HG03565 (cell line): Measurements from ENCODE around the gene BCL2L15.
"Not testable (repeated sequence)": the region's sequence is repeated elsewhere in the genome, so short reads cannot be mapped to it uniquely, and the experiment has no call there.

Experiments
- ATAC-seq: cut with Tn5 transposase; IDR thresholded peaks from one replicate; pipeline ENCODE4 v1.9.1; 2021; ENCODE audit warnings: mild to moderate bottlenecking, moderate library complexity; ENCODE audit not compliant: unreplicated experiment

BCL2L15 gene

DNA sequence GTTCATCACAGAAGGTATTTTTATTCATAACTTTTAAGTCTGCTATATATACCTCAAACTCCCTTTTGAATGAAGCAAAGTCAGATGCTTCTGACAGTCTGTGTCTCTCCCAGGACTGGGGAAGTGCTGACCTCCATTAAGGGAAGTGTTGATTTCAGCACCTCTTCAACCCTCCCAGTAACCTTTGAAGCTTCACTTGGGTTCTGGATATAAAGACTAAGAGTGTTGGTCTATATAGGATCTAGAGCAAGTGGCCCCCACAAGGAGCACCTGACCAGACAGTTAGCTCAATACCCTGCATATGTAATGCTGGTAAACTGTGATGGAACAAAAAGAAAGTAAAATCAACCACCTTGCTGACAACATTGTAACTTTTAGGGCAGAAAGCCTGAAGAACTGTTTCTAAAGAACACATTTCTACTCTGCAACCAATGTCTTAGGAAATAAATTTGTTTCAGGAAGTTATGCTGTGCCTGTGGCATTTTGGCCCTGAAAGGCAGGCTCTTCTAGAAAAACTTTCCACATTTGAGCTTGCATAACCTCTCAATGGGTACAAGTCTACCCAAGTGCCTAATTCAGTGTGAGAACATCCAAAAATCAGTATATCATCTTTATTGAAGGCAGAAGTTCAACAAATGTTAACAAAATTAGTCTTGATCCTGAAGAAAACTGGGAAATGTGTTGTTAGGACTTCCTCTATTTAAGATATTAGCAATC lies 15.0 kb downstream of the BCL2L15 start:
- ATAC-seq: no peak

GRCh38 chr1:113871597-113872113 lies 15.7 kb downstream of the BCL2L15 start, which contains the start of gene PTPN22:
Gene PTPN22, minus strand, starts transcription at chr1:113871712.
- ATAC-seq: peak; percentile 90

DNA sequence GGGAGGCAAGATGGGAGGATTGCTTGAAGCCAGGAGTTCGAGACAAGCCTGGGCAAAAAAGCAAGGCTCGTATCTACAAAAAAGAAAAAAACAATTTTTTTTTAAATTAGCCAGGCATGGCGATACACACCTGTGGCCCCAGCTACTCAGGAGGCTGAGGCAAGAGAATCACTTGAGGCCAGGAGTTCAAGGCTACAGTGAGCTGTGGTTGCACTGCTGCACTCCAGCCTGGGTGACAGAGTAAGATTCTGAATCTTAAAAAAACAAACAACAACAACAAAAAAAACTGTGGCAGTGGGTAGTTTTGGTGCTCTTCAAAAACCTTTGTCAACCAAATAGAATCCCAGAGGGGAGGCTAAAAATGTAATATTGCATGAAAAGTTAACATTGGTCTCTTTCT lies 16.6 kb downstream of the BCL2L15 start:
- no peak for ATAC-seq

DNA sequence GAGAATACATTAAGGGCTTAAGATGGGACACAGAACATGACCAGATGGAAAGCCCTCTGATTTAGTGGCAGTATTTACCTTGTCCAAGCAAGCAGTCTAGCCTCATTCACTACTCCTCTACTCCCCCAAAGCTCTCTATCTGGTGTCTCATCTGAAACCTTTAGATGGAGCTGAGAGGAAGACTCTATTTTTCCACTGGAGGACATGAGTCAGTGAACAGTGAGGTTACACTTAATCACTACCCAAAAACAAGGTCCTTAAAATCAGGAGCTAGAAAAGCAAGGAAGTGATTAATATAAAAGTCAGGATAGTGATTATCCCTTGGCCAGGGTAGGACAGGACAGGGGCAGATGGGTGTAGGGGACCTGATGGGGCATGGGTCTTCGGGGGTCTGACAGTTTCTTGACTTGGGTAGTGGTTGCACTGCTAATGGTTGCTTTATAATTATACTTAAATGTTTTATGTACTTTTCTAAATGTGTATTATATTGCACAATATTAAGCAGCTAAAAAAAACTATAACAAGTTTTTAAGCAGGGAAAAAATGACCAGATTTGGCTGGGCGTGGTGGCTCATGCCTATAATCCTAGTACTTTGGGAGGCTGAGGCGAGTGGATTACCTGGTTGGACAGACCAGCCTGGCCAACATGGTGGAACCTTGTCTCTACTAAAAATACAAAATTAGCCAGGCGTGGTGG lies 18.8 kb downstream of the BCL2L15 start:
- ATAC-seq: no peak

DNA sequence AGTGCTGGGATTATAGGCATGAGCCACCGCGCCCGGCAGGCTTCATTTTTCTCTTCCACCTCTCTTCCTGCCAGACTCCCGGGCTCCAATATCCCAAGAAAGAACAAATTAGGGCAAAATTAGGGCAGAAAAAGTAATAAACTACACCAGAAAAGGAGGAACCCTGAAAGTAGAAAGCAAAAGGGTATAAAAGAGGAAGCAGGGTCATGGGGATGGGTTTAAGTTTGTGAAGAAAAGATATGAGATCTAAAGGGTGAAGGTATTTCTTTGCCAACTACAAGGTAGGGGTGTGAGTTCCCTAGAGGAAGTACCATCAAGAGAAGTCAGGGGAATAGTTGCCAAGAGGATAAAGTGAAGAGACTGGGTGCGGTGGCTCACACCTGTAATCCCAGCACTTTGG lies 25.7 kb downstream of the BCL2L15 start:
- no peak for ATAC-seq

- ATAC-seq: no peak
These were observed 26.5 kb downstream of the BCL2L15 start for GRCh38 chr1:113860891-113861290.

DNA sequence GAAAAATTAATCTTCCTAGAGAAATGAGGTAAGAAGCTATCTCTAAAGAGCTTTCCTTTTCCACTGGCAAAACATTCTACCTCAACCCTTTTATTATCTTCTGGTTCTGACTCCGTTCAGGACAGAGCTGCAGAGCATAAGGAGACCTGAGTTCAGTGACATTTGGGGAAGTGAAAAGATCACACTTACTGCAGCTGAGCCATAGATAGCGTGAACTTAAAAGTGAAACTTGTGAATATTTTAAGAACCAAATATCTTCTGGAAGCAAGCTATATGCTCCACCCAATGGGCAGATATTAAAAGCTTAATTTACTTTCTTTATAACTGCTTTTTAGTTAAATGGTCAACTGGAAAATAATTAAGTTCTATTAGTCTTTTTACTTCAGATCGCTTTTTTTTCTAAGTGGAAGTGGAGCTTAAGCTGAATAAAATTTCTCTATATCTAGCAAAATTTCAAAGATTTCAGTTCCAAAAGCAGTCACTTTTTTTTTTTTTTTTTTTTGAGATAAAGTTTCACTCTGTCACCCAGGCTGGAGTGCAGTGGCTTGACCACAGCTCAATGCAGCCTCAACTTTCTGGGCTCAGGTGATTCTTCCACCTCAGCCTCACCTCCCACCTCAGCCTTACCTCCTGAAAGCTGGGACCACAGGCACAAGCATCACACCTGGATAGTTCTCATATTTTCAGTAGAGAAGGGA lies 27.8 kb downstream of the BCL2L15 start:
- ATAC-seq: peak; percentile 84

GRCh38 chr1:113858982-113859381 lies 28.4 kb downstream of the BCL2L15 start:
- ATAC-seq: no peak

GRCh38 chr1:113858418-113858817 lies 29.0 kb downstream of the BCL2L15 start:
- ATAC-seq: no peak

DNA sequence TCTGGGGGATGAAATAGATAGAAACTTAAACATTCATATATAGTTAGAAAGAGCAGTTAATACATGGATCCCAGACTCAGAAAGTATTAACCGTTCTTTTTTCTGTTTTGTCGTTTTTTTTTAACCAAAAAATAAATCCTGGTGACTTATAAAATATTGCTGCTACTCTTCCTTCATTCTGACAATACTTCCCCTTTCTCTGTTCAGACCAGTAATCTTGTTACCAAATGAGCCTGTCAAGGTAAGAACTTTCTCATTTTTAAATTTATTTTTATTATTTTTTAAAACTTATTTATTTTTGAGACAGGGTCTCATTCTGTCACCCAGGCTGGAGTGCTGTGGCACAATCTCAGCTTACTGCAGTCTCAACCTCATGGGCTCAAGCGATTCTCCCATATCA lies 29.6 kb downstream of the BCL2L15 start:
- ATAC-seq: no peak

- ATAC-seq: no peak
These were observed 31.0 kb downstream of the BCL2L15 start for GRCh38 chr1:113856401-113856790.

- ATAC-seq: no peak
These were observed 31.6 kb downstream of the BCL2L15 start for GRCh38 chr1:113855630-113856400.

DNA sequence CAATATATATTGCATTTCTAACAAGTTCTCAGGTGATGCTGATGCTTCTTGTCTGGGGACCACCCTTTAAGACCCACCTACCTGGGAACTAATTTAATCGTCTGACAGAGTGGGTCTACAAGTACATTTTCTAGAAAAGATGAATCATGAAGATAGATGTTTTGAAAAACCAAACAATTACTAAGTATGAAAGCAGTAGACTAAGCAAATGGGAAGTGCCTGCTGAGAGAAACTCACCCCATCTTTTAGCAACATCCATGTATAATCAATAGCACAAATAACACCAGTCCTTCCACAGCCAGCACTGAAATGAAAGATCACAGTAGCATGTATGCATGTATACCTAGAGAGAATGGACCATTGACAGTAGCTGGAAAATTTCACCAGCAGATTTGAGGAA lies 33.1 kb downstream of the BCL2L15 start:
- ATAC-seq: no peak

DNA sequence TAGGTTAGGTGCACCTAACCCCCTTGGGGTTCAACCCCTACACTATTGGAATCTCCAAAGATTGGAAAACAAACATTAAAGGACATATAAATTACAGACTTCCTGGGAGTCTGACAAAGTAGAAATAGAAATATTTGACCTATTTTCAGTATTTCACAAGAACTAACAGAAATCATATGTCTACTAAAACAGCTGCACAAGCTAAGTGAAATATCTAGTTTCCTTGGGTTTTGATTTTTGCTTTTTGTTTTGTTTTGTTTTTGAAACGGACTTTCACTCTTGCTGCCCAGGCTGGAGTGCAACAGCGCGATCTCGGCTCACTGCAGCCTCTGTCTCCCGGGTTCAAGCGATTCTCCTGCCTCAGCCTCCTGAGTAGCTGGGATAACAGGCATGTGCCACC lies 34.7 kb downstream of the BCL2L15 start:
- ATAC-seq: not testable (repeated sequence)

DNA sequence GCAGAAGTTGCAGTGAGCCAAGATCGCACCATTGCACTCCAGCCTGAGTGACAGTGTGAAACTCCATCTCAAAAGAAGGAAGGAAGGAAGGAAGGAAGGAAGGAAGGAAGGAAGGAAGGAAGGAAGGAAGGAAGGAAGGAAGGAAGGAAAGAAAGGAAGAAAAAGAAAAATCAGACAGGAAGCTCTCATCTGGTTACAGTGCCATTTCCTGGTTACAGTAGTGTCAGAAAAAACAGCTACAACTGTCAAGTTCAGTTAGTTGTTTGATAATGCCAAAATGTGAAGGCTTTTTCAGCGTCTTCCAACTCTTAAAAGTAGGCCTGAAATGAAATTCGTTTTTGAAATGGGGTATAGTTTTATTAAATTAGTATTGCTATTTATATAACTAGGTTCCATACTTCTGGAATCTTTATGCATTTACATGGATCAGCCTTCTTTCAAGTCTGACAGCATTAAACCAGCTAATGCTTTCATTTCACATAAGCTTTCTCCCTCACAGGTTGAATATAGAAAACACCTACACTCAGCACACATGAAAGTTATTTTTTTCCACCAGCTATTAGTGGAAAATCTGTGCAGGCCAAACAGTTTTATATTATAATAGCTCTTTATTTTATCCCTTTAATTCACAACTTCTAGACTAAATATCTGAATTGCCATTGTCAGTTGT lies 37.1 kb downstream of the BCL2L15 start:
- no peak for ATAC-seq

DNA sequence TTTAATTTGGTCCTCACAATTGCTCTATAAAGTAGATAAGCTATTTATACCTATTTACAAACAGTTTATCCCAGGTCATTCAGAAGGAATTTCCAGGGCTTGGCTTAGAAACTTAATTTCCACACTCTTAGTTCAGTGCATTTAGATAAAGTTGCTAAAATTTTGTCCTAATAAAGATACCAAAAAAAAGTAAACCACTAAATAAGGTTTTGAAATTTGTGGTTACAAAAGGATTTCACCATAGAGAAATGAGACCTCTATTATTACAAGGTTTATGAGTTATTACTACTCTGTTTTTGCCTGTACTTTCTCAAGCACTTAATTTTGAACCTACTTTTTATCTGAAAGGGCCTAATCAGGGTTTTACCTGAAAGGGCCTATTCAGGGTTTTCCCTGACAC lies 38.3 kb downstream of the BCL2L15 start:
- ATAC-seq: no peak

- ATAC-seq: no peak
These were observed 40.9 kb downstream of the BCL2L15 start for GRCh38 chr1:113846391-113847035.

DNA sequence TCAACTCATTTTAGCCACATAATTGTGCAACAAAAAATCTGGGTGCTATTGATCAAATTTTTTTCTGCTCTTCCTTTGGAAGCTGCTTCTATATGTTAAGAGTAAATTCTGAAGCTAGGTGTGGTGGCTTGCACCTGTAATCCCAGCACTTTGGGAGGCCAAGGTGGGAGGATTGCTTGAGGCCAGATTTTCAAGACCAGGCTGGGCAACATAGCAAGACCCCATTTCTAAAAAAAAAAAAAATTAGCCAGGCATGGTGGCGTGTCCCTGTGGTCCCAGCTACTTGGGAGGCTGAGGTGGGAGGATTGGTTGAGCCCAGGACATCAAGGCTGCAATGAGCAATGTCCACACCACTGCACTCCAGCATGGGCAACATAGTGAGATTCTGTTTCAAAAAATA lies 50.8 kb downstream of the BCL2L15 start:
- ATAC-seq: no peak

- no peak for ATAC-seq
These were observed 51.6 kb downstream of the BCL2L15 start for GRCh38 chr1:113835686-113836290.
